Activated B cell treated with CpG ODN at 0.5 μM for 24 hours (primary cell): ENCODE results near the gene LECT2. TPM values are rescaled to one million over a fixed set of nuclear protein-coding genes. Genes with fewer than 3 reads are reported as not detected.

Experiments used
- ATAC-seq: fragments of 200-7000 bp; cut with Tn5 transposase; one replicate; pipeline ENCODE4 v1.10.0; 2021; ENCODE audit warnings: low read depth, mild to moderate bottlenecking, moderate library complexity
- CTCF ChIA-PET: fragments of 350-600 bp; sonication (Branson Sonifier 250); formaldehyde crosslinking; loops from one replicate; lab custom pipeline; 2021; ENCODE audit warnings: antibody characterized with exemption; lab: Charles Lee
- POLR2A ChIA-PET: fragments of 350-600 bp; sonication (Branson Sonifier 250); formaldehyde crosslinking; loops from one replicate; lab custom pipeline; 2021; ENCODE audit warnings: antibody characterized with exemption; lab: Charles Lee
- DNase-seq: peaks from one replicate; pipeline ENCODE4 v3.0.0; 2022
- H3K27ac Mint-ChIP-seq: one replicate; pipeline ENCODE4 v1.8.0; 2020; ENCODE audit warnings: mixed read lengths
- H3K27me3 Mint-ChIP-seq: one replicate; pipeline ENCODE4 v1.8.0; 2021; ENCODE audit warnings: mixed read lengths
- H3K36me3 Mint-ChIP-seq: one replicate; pipeline ENCODE4 v1.8.0; 2021; ENCODE audit warnings: low read depth, mixed read lengths
- H3K4me1 Mint-ChIP-seq: one replicate; pipeline ENCODE4 v1.8.0; 2021; ENCODE audit warnings: mixed read lengths
- H3K4me3 Mint-ChIP-seq: one replicate; pipeline ENCODE4 v1.8.0; 2020; ENCODE audit warnings: mild to moderate bottlenecking, mixed read lengths
- H3K9me3 Mint-ChIP-seq: one replicate; pipeline ENCODE4 v1.8.0; 2020; ENCODE audit warnings: mixed read lengths
- CTCF ChIP-seq: fragments of 200-600 bp; IDR thresholded peaks from one replicate; pipeline ENCODE4 v1.8.0; 2022; ENCODE audit warnings: antibody characterized with exemption, mild to moderate bottlenecking
- intact Hi-C: fragments of 100-400 bp; cut with micrococcal nuclease; formaldehyde crosslinking; loops from one replicate; pipeline ENCODE4 v1.15.1; 2024
- total RNA-seq: library from RNA; stranded (reverse); gene quantifications from 2 replicates; pipeline ENCODE4 v1.2.3, GENCODE V29; 2022

The LECT2 gene
- total RNA-seq, 1 donor from 2014 or later, result not detected

GRCh38 chr5:135975122-135975521 lies 20.3 kb upstream of the LECT2 start:
- H3K27me3 Mint-ChIP-seq, result peaks cover 52% of the 10 kb centered on the region
- H3K27ac Mint-ChIP-seq, result no peak overlapping the region
- no peak for ATAC-seq
- TF ChIP-seq CTCF, result no peak
- intact Hi-C loops, result no loop called here
- ChIA-PET CTCF (no interaction called here), POLR2A (no interaction called here)
- DNase-seq, result no peak
- peaks cover 4% of the 10 kb centered on the region for H3K9me3 Mint-ChIP-seq
- H3K36me3 Mint-ChIP-seq, result no peaks in the 10 kb centered on the region
- no peak overlapping the region for H3K4me3 Mint-ChIP-seq
- no peaks in the 10 kb centered on the region for H3K4me1 Mint-ChIP-seq

- TF ChIP-seq CTCF, result no peak
- no peak overlapping the region for H3K27ac Mint-ChIP-seq
- no peak for DNase-seq
- ChIA-PET POLR2A (no interaction called here), CTCF (no interaction called here)
- H3K4me1 Mint-ChIP-seq, result no peaks in the 10 kb centered on the region
- no peak overlapping the region for H3K4me3 Mint-ChIP-seq
- no peaks in the 10 kb centered on the region for H3K36me3 Mint-ChIP-seq
- H3K27me3 Mint-ChIP-seq, result peaks cover 52% of the 10 kb centered on the region
- intact Hi-C loops, result no loop called here
- ATAC-seq, result no peak
- H3K9me3 Mint-ChIP-seq, result peaks cover 4% of the 10 kb centered on the region
Measured at GRCh38 chr5:135974021-135974600, 19.3 kb upstream of the LECT2 start.

- H3K27me3 Mint-ChIP-seq, result peaks cover 52% of the 10 kb centered on the region
- H3K4me3 Mint-ChIP-seq, result no peak overlapping the region
- DNase-seq (no peak), ATAC-seq (no peak)
- ChIA-PET CTCF (no interaction called here), POLR2A (no interaction called here)
- H3K4me1 Mint-ChIP-seq, result no peaks in the 10 kb centered on the region
- H3K9me3 Mint-ChIP-seq, result peaks cover 7% of the 10 kb centered on the region
- intact Hi-C loops, result no loop called here
- no peaks in the 10 kb centered on the region for H3K36me3 Mint-ChIP-seq
- H3K27ac Mint-ChIP-seq, result no peak overlapping the region
- no peak for TF ChIP-seq CTCF
Measured at GRCh38 chr5:135973323-135974020, 18.7 kb upstream of the LECT2 start.

GRCh38 chr5:135971701-135972100 lies 16.9 kb upstream of the LECT2 start:
- POLR2A ChIA-PET, result no interaction called here
- no peak overlapping the region for H3K27ac Mint-ChIP-seq
- no peaks in the 10 kb centered on the region for H3K4me1 Mint-ChIP-seq
- intact Hi-C loops, result no loop called here
- peaks cover 38% of the 10 kb centered on the region for H3K27me3 Mint-ChIP-seq
- CTCF ChIA-PET, result no interaction called here
- DNase-seq (no peak), ATAC-seq (no peak)
- no peak overlapping the region for H3K4me3 Mint-ChIP-seq
- no peak for TF ChIP-seq CTCF
- H3K36me3 Mint-ChIP-seq, result no peaks in the 10 kb centered on the region
- peaks cover 9% of the 10 kb centered on the region for H3K9me3 Mint-ChIP-seq

GRCh38 chr5:135966790-135967189 lies 12.0 kb upstream of the LECT2 start:
- CTCF ChIA-PET, result no interaction called here
- H3K9me3 Mint-ChIP-seq, result peaks cover 9% of the 10 kb centered on the region

More at GRCh38 chr5:135966790-135967189, 12.0 kb upstream of the LECT2 start:
- intact Hi-C loops, result no loop called here
- peaks cover 5% of the 10 kb centered on the region for H3K27me3 Mint-ChIP-seq
- TF ChIP-seq CTCF, result no peak
- no peak overlapping the region for H3K27ac Mint-ChIP-seq
- no peak overlapping the region for H3K4me3 Mint-ChIP-seq
- POLR2A ChIA-PET, result no interaction called here
- no peaks in the 10 kb centered on the region for H3K36me3 Mint-ChIP-seq
- DNase-seq (no peak), ATAC-seq (no peak)
- no peaks in the 10 kb centered on the region for H3K4me1 Mint-ChIP-seq
